Measurements from ENCODE around the gene SPPL2C. TPM values are rescaled to one million over a fixed set of nuclear protein-coding genes. Genes with fewer than 3 reads are reported as not detected.

Gene SPPL2C, protein sequence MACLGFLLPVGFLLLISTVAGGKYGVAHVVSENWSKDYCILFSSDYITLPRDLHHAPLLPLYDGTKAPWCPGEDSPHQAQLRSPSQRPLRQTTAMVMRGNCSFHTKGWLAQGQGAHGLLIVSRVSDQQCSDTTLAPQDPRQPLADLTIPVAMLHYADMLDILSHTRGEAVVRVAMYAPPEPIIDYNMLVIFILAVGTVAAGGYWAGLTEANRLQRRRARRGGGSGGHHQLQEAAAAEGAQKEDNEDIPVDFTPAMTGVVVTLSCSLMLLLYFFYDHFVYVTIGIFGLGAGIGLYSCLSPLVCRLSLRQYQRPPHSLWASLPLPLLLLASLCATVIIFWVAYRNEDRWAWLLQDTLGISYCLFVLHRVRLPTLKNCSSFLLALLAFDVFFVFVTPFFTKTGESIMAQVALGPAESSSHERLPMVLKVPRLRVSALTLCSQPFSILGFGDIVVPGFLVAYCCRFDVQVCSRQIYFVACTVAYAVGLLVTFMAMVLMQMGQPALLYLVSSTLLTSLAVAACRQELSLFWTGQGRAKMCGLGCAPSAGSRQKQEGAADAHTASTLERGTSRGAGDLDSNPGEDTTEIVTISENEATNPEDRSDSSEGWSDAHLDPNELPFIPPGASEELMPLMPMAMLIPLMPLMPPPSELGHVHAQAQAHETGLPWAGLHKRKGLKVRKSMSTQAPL
- not detected for total RNA-seq
- long read RNA-seq, donor 1, result 0 reads
- long read RNA-seq, donor 2, result 0 reads

DNA sequence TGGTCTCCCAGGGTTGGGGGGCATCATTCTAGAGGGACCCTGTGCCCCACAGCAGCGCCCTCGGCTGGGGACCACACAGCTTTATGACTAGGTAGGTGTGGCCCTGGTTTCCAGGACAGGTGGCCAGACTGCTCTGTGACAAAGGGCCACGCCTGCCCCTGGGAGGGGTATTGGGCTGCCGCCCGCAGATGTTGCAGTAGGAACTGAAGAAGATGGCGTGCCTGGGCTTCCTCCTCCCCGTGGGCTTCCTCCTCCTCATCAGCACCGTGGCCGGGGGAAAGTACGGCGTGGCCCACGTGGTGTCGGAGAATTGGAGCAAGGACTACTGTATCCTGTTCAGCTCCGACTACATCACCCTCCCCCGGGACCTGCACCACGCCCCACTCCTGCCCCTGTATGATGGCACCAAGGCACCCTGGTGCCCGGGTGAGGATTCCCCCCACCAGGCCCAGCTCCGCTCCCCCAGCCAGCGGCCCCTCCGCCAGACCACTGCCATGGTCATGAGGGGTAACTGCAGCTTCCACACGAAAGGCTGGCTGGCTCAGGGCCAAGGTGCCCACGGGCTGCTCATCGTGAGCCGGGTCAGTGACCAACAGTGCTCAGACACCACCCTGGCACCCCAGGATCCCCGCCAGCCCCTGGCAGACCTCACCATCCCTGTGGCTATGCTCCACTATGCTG lies at the start of gene SPPL2C:
SPPL2C (plus strand) TSS at position 187 of the 681 bp plus-strand sequence; CDS start at position 213, 26 bp downstream.
- intact Hi-C loops (cut with DNase I), result loop anchor here in 1 of 2 donors (5.0 kb wide), 1 partner anchor 198 kb away; no protein-coding TSS in a partner anchor
- DNase-seq (ENCODE audit: low spot score), result no peak

DNA sequence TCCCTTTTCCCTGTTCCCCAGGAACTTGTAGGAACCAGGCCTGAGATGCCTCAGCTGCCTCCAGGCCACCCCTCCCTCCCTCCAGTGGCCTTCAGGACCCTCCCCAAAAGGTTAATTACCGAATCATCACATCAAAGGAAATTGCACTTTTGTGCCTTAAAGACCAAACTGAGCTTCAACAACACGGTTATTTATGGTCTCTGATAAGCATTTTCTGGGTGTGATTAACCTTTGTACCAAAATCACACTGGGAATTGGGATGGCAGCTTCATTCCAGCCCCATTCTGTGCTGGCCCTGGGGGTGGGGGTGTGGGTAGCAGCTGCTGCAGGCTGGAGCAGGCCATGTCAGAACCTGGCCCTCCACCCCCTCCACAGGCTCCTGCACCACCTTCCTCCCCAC lies 43.9 kb upstream of the SPPL2C start:
- no peak for DNase-seq (ENCODE audit: low spot score)
- intact Hi-C loops (cut with DNase I), result no loop called here

DNA sequence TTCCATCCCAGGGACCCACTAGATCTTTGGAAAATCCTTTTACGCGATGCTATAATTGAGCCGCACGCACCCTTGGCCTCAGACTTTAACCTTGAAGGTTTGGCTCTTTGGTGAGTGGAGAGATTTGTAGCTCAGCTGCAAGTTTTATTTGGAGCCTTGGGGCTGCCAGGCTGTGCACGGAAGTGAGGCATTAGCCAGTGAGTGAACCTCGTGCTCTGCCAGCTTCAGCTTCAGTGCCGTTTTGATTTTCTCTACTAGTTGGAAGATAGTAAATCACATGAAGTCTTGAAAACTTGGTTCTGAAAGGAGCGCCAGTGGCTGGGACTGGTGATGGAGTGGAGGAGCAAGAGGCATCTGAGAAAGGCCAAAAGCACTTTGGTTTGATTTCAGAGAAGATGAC lies 43.3 kb upstream of the SPPL2C start:
- intact Hi-C loops (cut with DNase I), result no loop called here
- DNase-seq (ENCODE audit: low spot score), result no peak

DNA sequence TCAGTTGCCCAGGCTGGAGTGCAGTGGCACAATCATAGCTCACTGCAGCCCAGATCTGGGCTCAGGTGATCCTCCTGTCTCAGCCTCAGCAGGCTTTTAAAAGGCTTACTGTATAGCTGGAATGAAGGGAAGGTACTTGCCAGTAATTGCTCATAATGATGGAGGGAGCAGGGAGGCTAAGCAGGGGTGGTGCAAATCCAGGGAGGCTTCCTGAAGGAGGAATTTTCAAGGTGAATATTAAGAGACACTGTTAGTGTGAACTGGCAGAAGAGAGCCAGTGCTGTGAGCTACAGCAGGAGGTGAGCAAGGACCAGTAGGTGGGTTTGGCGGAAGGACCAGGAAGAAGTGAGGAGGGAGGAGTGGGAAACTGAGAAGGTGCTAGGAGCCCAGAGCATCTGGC lies 35.8 kb upstream of the SPPL2C start:
- DNase-seq (ENCODE audit: low spot score), result no peak
- intact Hi-C loops (cut with DNase I), result no loop called here

DNA sequence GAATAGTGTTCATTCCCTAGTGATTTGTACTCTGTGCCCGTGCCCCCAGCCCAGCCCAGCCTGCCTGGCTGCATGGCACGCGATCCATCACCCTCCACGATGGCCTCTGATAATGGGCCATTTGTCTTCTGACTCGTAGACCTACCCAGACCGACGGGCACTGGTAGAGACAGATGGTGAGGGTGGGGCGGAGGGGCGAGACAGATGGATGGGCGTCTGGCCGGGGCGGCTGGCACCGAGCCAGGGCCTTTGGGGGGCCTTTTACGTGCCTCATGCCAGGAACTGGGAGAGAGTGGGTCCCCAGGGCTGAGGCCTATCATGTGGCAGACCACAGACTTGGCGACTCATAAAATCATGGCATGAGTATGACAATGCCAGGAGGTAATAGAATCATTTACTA lies 35.2 kb upstream of the SPPL2C start:
- intact Hi-C loops (cut with DNase I), result no loop called here
- DNase-seq (ENCODE audit: low spot score), result no peak

DNA sequence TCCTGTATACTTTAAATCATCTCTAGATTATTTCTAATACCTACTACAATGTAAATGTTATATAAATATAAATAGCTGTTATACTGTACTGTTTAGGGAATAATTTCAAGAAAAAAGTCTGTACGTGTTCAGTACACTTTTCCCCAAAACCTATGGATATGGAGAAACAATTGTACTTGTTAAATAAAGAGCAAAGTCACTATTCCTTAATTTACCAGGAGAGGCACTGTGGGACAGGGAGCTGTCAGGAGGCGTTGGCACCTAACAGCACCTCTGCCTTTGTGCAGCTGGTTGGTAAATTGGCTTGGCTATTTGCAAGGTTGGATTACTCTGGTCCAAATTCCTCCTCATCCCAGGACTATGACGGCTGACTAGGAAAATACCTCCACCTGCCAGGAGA lies 32.6 kb upstream of the SPPL2C start:
- DNase-seq (ENCODE audit: low spot score), result no peak
- intact Hi-C loops (cut with DNase I), result no loop called here

- no peak for DNase-seq (ENCODE audit: low spot score)
- intact Hi-C loops (cut with DNase I), result no loop called here
Measured at GRCh38 chr17:45813048-45813725, 31.5 kb upstream of the SPPL2C start.

DNA sequence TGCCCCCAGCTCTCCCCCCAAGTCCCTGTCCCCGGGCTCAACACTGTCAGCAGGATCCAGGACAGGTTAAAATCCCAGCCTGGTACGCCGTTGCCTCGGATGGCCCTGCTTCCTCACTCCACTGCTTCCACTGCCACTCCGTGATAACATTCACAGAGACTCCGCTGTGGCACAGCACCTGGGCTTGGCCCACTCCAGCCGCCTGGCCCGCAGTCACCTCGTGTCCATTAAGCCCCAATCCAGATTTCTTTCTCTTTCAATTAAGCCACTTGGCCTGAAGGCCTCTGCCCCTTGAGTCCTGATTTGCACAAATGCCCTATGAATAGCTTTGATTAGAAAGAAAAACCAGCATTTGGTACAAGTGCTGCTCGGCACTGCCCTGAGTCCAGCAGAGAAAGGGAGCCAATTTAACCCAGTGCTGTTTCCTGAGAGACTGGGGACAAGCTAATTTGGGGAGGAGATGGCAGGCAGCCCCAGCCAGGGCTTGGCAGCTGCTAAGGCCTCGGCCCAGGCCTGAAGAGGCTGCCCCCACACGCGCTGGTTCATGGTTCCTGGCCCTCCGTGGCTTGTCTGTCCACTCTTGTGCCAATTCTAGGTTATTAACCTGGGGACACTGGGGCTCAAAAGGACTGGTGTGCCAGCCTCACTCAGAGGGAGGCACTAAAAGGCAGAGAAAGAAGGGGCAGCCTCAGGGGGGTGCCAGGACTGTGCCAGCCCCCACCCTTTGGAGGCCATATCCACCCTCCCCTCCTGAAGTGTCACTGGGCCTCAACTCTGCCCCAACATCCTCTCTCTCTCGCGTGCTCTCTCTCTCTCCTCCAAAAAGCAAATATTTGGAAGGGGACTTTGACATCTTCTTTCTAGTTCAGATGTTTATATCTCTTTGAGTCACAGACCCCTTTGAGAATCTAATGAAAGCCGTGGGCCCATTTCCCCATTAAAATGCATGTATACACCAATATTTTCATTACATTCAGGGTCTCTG lies 29.8 kb upstream of the SPPL2C start:
- intact Hi-C loops (cut with DNase I), result no loop called here
- no peak for DNase-seq (ENCODE audit: low spot score)

DNA sequence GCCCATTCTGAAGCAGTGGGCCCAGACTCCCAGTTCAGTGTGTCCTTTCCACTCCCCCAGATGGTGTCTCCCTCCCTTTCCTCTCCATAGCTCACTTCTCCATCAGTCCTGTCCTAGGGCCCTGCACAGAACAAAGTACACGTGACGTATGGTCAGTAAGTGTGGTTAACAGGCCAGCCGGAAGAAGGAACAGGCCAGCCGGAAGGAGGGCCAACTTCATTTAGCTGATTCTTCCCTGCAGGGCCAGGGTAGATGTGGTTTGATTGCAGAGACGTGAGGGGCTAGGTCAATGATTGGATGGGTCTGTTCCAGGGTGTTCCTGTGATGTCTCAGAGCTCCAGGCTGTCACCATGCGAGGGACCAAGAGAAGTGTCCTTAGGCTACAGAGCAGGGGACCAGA lies 28.9 kb upstream of the SPPL2C start:
- no peak for DNase-seq (ENCODE audit: low spot score)
- intact Hi-C loops (cut with DNase I), result no loop called here

GRCh38 chr17:45818041-45818440 lies 26.6 kb upstream of the SPPL2C start:
- intact Hi-C loops (cut with DNase I), result no loop called here
- no peak for DNase-seq (ENCODE audit: low spot score)

GRCh38 chr17:45818699-45819098 lies 26.0 kb upstream of the SPPL2C start:
- intact Hi-C loops (cut with DNase I), result no loop called here
- no peak for DNase-seq (ENCODE audit: low spot score)

DNA sequence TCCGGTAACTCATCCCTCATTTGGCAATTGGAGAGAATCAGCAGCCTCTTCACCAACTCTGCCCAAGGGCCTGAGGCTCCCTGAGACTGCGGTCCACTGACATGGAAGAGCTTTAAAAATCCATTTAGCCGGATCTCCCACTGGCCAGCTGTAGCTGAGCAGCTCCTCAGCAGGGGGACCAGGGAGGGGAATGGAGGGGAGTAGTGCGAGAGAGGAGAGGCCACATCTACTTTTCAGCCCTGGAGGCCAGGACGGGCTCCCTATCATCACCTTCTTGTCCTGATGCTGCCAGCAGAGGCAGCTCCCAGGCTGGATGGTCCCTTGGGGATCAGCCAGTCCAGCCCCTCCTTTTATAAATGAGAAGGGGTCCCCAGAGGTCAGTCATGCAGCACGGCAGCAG lies 25.0 kb upstream of the SPPL2C start:
- intact Hi-C loops (cut with DNase I), result loop anchor here in 1 of 2 donors (10.0 kb wide), 1 partner anchor 45 kb away; no protein-coding TSS in a partner anchor

GRCh38 chr17:45820052-45820780 lies 24.5 kb upstream of the SPPL2C start:
- DNase-seq (ENCODE audit: low spot score), result no peak
- intact Hi-C loops (cut with DNase I), result loop anchor here in 1 of 2 donors (10.0 kb wide), 1 partner anchor 45 kb away; no protein-coding TSS in a partner anchor

More for the DNA sequence above, 25.0 kb upstream of the SPPL2C start:
- no peak for DNase-seq (ENCODE audit: low spot score)

- no peak for DNase-seq (ENCODE audit: low spot score)
- intact Hi-C loops (cut with DNase I), result loop anchor here in 1 of 2 donors (10.0 kb wide), 1 partner anchor 46 kb away; no protein-coding TSS in a partner anchor
Measured at GRCh38 chr17:45821147-45821546, 23.5 kb upstream of the SPPL2C start.

- DNase-seq (ENCODE audit: low spot score), result no peak
- intact Hi-C loops (cut with DNase I), result loop anchor here in 1 of 2 donors (10.0 kb wide), 1 partner anchor 49 kb away; no protein-coding TSS in a partner anchor
Measured at GRCh38 chr17:45823598-45823997, 21.1 kb upstream of the SPPL2C start.

GRCh38 chr17:45824475-45824874 lies 20.2 kb upstream of the SPPL2C start:
- intact Hi-C loops (cut with DNase I), result loop anchor here in 1 of 2 donors (10.0 kb wide), 1 partner anchor 50 kb away; no protein-coding TSS in a partner anchor
- no peak for DNase-seq (ENCODE audit: low spot score)

GRCh38 chr17:45824901-45825492 lies 19.7 kb upstream of the SPPL2C start:
- intact Hi-C loops (cut with DNase I), result loop anchor here in 1 of 2 donors (10.0 kb wide), 1 partner anchor 50 kb away; no protein-coding TSS in a partner anchor
- DNase-seq (ENCODE audit: low spot score), result no peak

All from posterior vena cava (tissue), 2 donors.